ACC112 (cell line): Measurements from ENCODE around the gene DDX6.
A peak's percentile ranks its signal among the peaks of the same experiment; 100 is the strongest.
"Not testable (repeated sequence)": the region's sequence is repeated elsewhere in the genome, so short reads cannot be mapped to it uniquely, and the experiment has no call there.

ENCODE experiments used
- H2AFZ ChIP-seq: fragments of 200-600 bp; sonication (generic); one replicate; pipeline ENCODE4 v1.6.0; 2017; ENCODE audit warnings: antibody characterized with exemption, low read length; ENCODE audit not compliant: unreplicated experiment
- H3K27ac ChIP-seq: fragments of 200-600 bp; sonication (generic); 2 replicates; pipeline ENCODE4 v1.5.1; 2014; ENCODE audit warnings: low read depth, mild to moderate bottlenecking, antibody characterized with exemption, low read length, moderate library complexity
- H3K27me3 ChIP-seq: fragments of 200-600 bp; sonication (generic); 2 replicates; pipeline ENCODE4 v1.6.1; 2014; ENCODE audit warnings: mild to moderate bottlenecking, antibody characterized with exemption, low read length, moderate library complexity, mixed read lengths; ENCODE audit not compliant: insufficient read depth
- H3K36me3 ChIP-seq: fragments of 200-600 bp; sonication (generic); 2 replicates; pipeline ENCODE4 v1.6.1; 2016; ENCODE audit warnings: mild to moderate bottlenecking, antibody characterized with exemption, low read length, moderate library complexity, mixed read lengths; ENCODE audit not compliant: insufficient read depth
- H3K4me1 ChIP-seq: fragments of 200-600 bp; sonication (generic); one replicate; pipeline ENCODE4 v1.6.1; 2016; ENCODE audit warnings: low read length, mixed read lengths; ENCODE audit not compliant: insufficient read depth, unreplicated experiment, control insufficient read depth
- H3K4me3 ChIP-seq: fragments of 200-600 bp; sonication (generic); 2 replicates; pipeline ENCODE4 v1.5.1; 2014; ENCODE audit warnings: mild to moderate bottlenecking, low read depth, low read length
- H3K79me2 ChIP-seq: fragments of 200-600 bp; sonication (generic); one replicate; pipeline ENCODE4 v1.6.0; 2016; ENCODE audit warnings: low read length; ENCODE audit not compliant: control insufficient read depth, unreplicated experiment, insufficient read depth

DDX6 gene

GRCh38 chr11:118791111-118791960 is at the start of gene DDX6:
TSS of gene DDX6 (minus strand) at chr11:118791164. CDS start at chr11:118786251, 4,913 bp downstream.
- no peaks in the 10 kb centered on the region for H3K27me3 ChIP-seq
- H3K27ac ChIP-seq, result peak within 1 kb of the TSS; percentile 74
- H2AFZ ChIP-seq, result peak within 1 kb of the TSS; percentile 80
- peaks cover 21% of the 10 kb centered on the region for H3K4me1 ChIP-seq
- H3K36me3 ChIP-seq, result no peaks in the 10 kb centered on the region
- H3K79me2 ChIP-seq, result peaks cover 41% of the 10 kb centered on the region
- H3K4me3 ChIP-seq, result peak within 1 kb of the TSS; percentile 80

- H3K27ac ChIP-seq, result no peak overlapping the region
- H3K36me3 ChIP-seq, result no peaks in the 10 kb centered on the region
- no peaks in the 10 kb centered on the region for H3K4me1 ChIP-seq
- no peaks in the 10 kb centered on the region for H3K27me3 ChIP-seq
- H3K79me2 ChIP-seq, result no peaks in the 10 kb centered on the region
- H2AFZ ChIP-seq, result no peak overlapping the region
- H3K4me3 ChIP-seq, result no peak overlapping the region
Observed at GRCh38 chr11:118838905-118839553, 48.1 kb upstream of the DDX6 start.

GRCh38 chr11:118837868-118838267 is 46.9 kb upstream of the DDX6 start:
- no peak overlapping the region for H2AFZ ChIP-seq
- H3K4me1 ChIP-seq, result no peaks in the 10 kb centered on the region
- H3K27ac ChIP-seq, result no peak overlapping the region
- no peaks in the 10 kb centered on the region for H3K27me3 ChIP-seq
- no peaks in the 10 kb centered on the region for H3K36me3 ChIP-seq
- H3K79me2 ChIP-seq, result no peaks in the 10 kb centered on the region
- H3K4me3 ChIP-seq, result no peak overlapping the region

- H3K27me3 ChIP-seq, result no peaks in the 10 kb centered on the region
- H3K79me2 ChIP-seq, result no peaks in the 10 kb centered on the region
- no peaks in the 10 kb centered on the region for H3K36me3 ChIP-seq
- H3K4me3 ChIP-seq, result peak overlapping the region; percentile 66
- peak overlapping the region; percentile 97 for H2AFZ ChIP-seq
- no peaks in the 10 kb centered on the region for H3K4me1 ChIP-seq
- H3K27ac ChIP-seq, result no peak overlapping the region
Observed at GRCh38 chr11:118834427-118835028, 43.6 kb upstream of the DDX6 start.

GRCh38 chr11:118827118-118827517 is 36.2 kb upstream of the DDX6 start:
- no peak overlapping the region for H2AFZ ChIP-seq

GRCh38 chr11:118822936-118823510 is 32.1 kb upstream of the DDX6 start:
- H3K27ac ChIP-seq, H3K27me3 ChIP-seq, H3K79me2 ChIP-seq, H3K36me3 ChIP-seq, H3K4me1 ChIP-seq, H2AFZ ChIP-seq, H3K4me3 ChIP-seq: not testable (repeated sequence)

More at GRCh38 chr11:118827118-118827517, 36.2 kb upstream of the DDX6 start:
- H3K4me1 ChIP-seq, result no peaks in the 10 kb centered on the region
- no peaks in the 10 kb centered on the region for H3K27me3 ChIP-seq
- no peak overlapping the region for H3K27ac ChIP-seq
- no peak overlapping the region for H3K4me3 ChIP-seq
- no peaks in the 10 kb centered on the region for H3K36me3 ChIP-seq
- no peaks in the 10 kb centered on the region for H3K79me2 ChIP-seq

GRCh38 chr11:118820412-118821357 is 29.7 kb upstream of the DDX6 start:
- Histone ChIP-seq H3K27me3 (no peaks in the 10 kb centered on the region; the same call in 1 of the 2 replicates), H3K4me3 (no peak overlapping the region), H3K79me2 (no peaks in the 10 kb centered on the region), H3K4me1 (no peaks in the 10 kb centered on the region), H3K36me3 (no peaks in the 10 kb centered on the region), H3K27ac (no peak overlapping the region), H2AFZ (no peak overlapping the region)

- H3K79me2 ChIP-seq, H3K4me3 ChIP-seq, H3K27ac ChIP-seq, H3K36me3 ChIP-seq, H2AFZ ChIP-seq, H3K4me1 ChIP-seq, H3K27me3 ChIP-seq: not testable (repeated sequence)
Observed at GRCh38 chr11:118820025-118820379, 29.0 kb upstream of the DDX6 start.

- no peak overlapping the region for H3K4me3 ChIP-seq
- no peaks in the 10 kb centered on the region for H3K79me2 ChIP-seq
- no peak overlapping the region for H2AFZ ChIP-seq
- no peaks in the 10 kb centered on the region; the same call in 1 of the 2 replicates for H3K27me3 ChIP-seq
- no peak overlapping the region for H3K27ac ChIP-seq
- no peaks in the 10 kb centered on the region for H3K4me1 ChIP-seq
- H3K36me3 ChIP-seq, result no peaks in the 10 kb centered on the region
Observed at GRCh38 chr11:118819334-118820024, 28.5 kb upstream of the DDX6 start.
